Fibroblast of lung (primary cell): ENCODE measurements around the gene CCDC50. TPM values are rescaled to one million over a fixed set of nuclear protein-coding genes. Genes with fewer than 3 reads are reported as not detected.

ENCODE experiments used
- DNase-seq, 2 donors: peaks; one replicate each; pipeline versions ENCODE4 v3.0.0 to v3.0.0-alpha.2; 2010; ENCODE audit warnings: low read depth in 2 of 2
- H2AFZ ChIP-seq: 2 replicates; pipeline ENCODE4 v1.5.1; 2012; ENCODE audit warnings: low read length, control low read depth, inconsistent platforms
- H3K27ac ChIP-seq: 2 replicates; pipeline ENCODE4 v1.5.1; 2011; ENCODE audit warnings: low read length, control low read depth; ENCODE audit not compliant: insufficient read depth
- H3K27me3 ChIP-seq: 2 replicates; pipeline ENCODE4 v1.5.1; 2011; ENCODE audit warnings: mild to moderate bottlenecking, low read length; ENCODE audit not compliant: control insufficient read depth, insufficient read depth
- H3K36me3 ChIP-seq: 2 replicates; pipeline ENCODE4 v1.5.1; 2011; ENCODE audit warnings: low read length; ENCODE audit not compliant: control insufficient read depth, insufficient read depth
- H3K4me1 ChIP-seq: 2 replicates; pipeline ENCODE4 v1.5.1; 2011; ENCODE audit warnings: low read length; ENCODE audit not compliant: control insufficient read depth, insufficient read depth; ENCODE audit errors: extremely low read depth
- H3K4me2 ChIP-seq: 2 replicates; pipeline ENCODE4 v1.5.1; 2011; ENCODE audit warnings: low read length, control low read depth; ENCODE audit not compliant: insufficient read depth; ENCODE audit errors: extremely low read depth
- H3K4me3 ChIP-seq, 4 experiments: fragments of 200-600 bp in 1 of 4; sonication (generic) in 1 of 4; replicated peaks in 1 of 4; 2 replicates each; pipeline ENCODE4 v1.5.1; 2011 to 2016; ENCODE audit warnings: low read length in 4 of 4, low read depth in 3 of 4, mild to moderate bottlenecking in 3 of 4, control low read depth in 2 of 4, inconsistent platforms in 1 of 4, mixed read lengths in 1 of 4; ENCODE audit not compliant: insufficient read depth in 1 of 4; ENCODE audit errors: control extremely low read depth in 1 of 4
- H3K79me2 ChIP-seq: 2 replicates; pipeline ENCODE4 v1.5.1; 2012; ENCODE audit warnings: mild to moderate bottlenecking, low read length, inconsistent platforms; ENCODE audit not compliant: control insufficient read depth, insufficient read depth
- H3K9ac ChIP-seq: 2 replicates; pipeline ENCODE4 v1.5.1; 2011; ENCODE audit warnings: mild to moderate bottlenecking, low read length, control low read depth; ENCODE audit not compliant: insufficient read depth
- H3K9me3 ChIP-seq: 2 replicates; pipeline ENCODE4 v1.5.1; 2012; ENCODE audit warnings: low read depth, low read length; ENCODE audit not compliant: control insufficient read depth, insufficient read depth
- H4K20me1 ChIP-seq: 2 replicates; pipeline ENCODE4 v1.5.1; 2011; ENCODE audit warnings: low read length; ENCODE audit not compliant: control insufficient read depth, insufficient read depth; ENCODE audit errors: extremely low read depth
- EZH2 ChIP-seq: IDR thresholded peaks from 2 replicates; pipeline ENCODE4 v1.5.1; 2012; ENCODE audit warnings: low read length, control low read depth, mild to moderate bottlenecking; ENCODE audit errors: missing control alignments
- polyA minus RNA-seq: library from RNA; depleted of rRNA, polyadenylated mRNA; stranded (reverse); fragments of >200 nt; gene quantifications from 2 replicates; pipeline ENCODE4 v1.2.3, GENCODE V29; 2011; ENCODE audit warnings: low replicate concordance
- polyA plus RNA-seq, 2 donors: library from polyadenylated mRNA; depleted of rRNA in 1 of 2; stranded (reverse) in 1 of 2; unstranded in 1 of 2; fragments of >200 nt; gene quantifications; 2 replicates each; pipeline ENCODE4 v1.2.1, GENCODE V29; 2011 to 2012; ENCODE audit warnings: missing spikeins in 1 of 2
- total RNA-seq: library from RNA; depleted of rRNA; stranded (reverse); fragments of >200 nt; gene quantifications from 2 replicates; pipeline ENCODE4 v1.2.1, GENCODE V29; 2014
- TF ChIP-seq, protein P1 (sequence below), 2 donors: IDR thresholded peaks in 1 of 2; conservative IDR thresholded peaks in 1 of 2; 1 replicate in 1 of 2; 2 replicates in 1 of 2; pipeline ENCODE4 v1.5.1; 2011 to 2012; ENCODE audit warnings: low read length in 2 of 2, control low read depth in 1 of 2, inconsistent platforms in 1 of 2, low read depth in 1 of 2, mild to moderate bottlenecking in 1 of 2

CCDC50 gene, protein sequence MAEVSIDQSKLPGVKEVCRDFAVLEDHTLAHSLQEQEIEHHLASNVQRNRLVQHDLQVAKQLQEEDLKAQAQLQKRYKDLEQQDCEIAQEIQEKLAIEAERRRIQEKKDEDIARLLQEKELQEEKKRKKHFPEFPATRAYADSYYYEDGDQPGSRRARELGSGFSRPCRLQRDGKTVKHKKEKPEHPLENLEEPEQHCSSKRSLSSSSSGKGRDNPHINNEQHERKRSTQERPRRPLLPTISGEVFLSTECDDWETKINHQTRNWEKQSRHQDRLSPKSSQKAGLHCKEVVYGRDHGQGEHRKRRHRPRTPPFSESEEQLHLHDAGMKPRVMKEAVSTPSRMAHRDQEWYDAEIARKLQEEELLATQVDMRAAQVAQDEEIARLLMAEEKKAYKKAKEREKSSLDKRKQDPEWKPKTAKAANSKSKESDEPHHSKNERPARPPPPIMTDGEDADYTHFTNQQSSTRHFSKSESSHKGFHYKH
- total RNA-seq (77.0 and 114 TPM in 2 replicates), polyA plus RNA-seq (109 and 118 TPM in 2 replicates), polyA minus RNA-seq (14.6 and 18.7 TPM in 2 replicates)
- 83.0 and 96.1 TPM in 2 replicates for polyA plus RNA-seq (2012)

DNA sequence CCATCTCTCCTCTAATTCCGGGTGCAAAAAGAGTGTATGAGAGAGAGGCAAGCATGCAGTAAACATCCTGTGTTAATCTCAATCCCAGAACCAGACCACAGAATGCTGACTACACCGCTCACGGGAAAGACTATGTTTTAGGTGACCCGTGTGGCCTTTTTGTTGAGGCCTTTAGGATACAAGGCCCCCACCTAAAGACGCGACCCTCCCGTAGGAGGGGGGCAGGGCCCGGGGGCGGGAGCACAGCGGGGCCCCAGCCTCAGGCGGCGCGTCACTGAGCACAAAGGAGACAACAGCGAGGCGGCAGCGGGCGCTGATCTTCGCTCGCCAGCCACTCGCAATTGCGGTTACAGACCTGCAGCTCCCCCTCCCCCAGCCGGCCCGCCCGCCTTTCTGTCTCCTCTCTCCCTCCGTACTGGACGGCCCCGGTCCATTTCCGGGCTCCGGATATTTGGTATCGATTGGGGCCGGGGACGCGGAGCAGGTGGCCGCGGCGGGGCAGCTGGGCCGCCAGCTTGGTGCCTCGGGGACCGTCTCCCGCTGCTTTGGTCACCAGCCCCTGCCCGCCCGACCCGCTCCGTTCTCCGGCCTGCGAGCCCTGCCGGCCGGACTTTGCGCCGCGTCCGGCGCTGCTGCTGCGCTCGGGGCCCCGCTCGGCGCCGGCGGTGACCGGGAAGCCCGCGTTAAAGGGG, at the start of gene CCDC50:
Gene CCDC50, plus strand, starts transcription at position 433 of the 692 bp plus-strand sequence. CDS start 281 bp downstream, outside the sequence.
- TF ChIP-seq, protein P1, sequence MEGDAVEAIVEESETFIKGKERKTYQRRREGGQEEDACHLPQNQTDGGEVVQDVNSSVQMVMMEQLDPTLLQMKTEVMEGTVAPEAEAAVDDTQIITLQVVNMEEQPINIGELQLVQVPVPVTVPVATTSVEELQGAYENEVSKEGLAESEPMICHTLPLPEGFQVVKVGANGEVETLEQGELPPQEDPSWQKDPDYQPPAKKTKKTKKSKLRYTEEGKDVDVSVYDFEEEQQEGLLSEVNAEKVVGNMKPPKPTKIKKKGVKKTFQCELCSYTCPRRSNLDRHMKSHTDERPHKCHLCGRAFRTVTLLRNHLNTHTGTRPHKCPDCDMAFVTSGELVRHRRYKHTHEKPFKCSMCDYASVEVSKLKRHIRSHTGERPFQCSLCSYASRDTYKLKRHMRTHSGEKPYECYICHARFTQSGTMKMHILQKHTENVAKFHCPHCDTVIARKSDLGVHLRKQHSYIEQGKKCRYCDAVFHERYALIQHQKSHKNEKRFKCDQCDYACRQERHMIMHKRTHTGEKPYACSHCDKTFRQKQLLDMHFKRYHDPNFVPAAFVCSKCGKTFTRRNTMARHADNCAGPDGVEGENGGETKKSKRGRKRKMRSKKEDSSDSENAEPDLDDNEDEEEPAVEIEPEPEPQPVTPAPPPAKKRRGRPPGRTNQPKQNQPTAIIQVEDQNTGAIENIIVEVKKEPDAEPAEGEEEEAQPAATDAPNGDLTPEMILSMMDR (conservative IDR thresholded peaks at IDR 0.05 in 1 of 2, IDR thresholded peaks at IDR 0.05 in 1 of 2; ENCODE audit: low read depth in 1 of 2, low read length in 2 of 2): no peak
- no peak for TF ChIP-seq EZH2
- Histone ChIP-seq H3K9me3 (no peaks in the 10 kb centered on the region), H2AFZ (peak within 1 kb of the TSS; percentile 95), H3K4me2 (peak within 1 kb of the TSS; percentile 90), H3K27ac (peak within 1 kb of the TSS; percentile 94), H3K27me3 (no peaks in the 10 kb centered on the region), H3K79me2 (peaks cover 52% of the 10 kb centered on the region), H3K4me1 (peaks cover 7% of the 10 kb centered on the region), H3K36me3 (no peaks in the 10 kb centered on the region), H3K9ac (peak within 1 kb of the TSS; percentile 96), H3K4me3 (peak within 1 kb of the TSS; percentile 62 to 91 (median 78)), H4K20me1 (no peaks in the 10 kb centered on the region)
- peak; percentile 78 to 80 for DNase-seq

DNA sequence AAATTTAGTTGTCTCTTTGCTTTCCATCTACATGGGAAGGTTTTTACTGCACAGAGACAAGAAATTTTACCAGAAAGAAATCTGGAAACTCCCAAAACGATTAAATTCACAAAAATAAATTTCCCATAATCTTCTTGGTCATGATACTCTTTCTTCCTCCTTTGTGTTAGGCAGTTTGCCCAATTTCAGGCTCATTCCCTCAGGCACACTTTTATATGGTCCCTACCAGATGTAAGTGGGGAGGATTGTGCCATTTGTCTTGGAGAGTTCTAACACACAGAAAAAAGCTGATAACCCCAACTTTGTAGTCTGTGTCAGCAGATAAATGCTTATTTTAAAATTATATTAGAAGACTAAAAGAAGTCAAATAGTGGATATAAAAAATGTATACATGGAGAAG, 49.1 kb upstream of the CCDC50 start:
- no peak for DNase-seq
- H3K9ac ChIP-seq: no peak overlapping the region
- no peak overlapping the region for H3K4me3 ChIP-seq
- no peak overlapping the region for H3K4me2 ChIP-seq
- H3K36me3 ChIP-seq: no peaks in the 10 kb centered on the region
- H3K27me3 ChIP-seq: no peaks in the 10 kb centered on the region
- H4K20me1 ChIP-seq: no peaks in the 10 kb centered on the region
- no peaks in the 10 kb centered on the region for H3K79me2 ChIP-seq
- TF ChIP-seq, protein P1 (conservative IDR thresholded peaks at IDR 0.05 in 1 of 2, IDR thresholded peaks at IDR 0.05 in 1 of 2; ENCODE audit: low read depth in 1 of 2, low read length in 2 of 2): no peak
- TF ChIP-seq EZH2: no peak
- no peaks in the 10 kb centered on the region for H3K9me3 ChIP-seq
- H3K27ac ChIP-seq: no peak overlapping the region
- H2AFZ ChIP-seq: no peak overlapping the region
- no peaks in the 10 kb centered on the region for H3K4me1 ChIP-seq

DNA sequence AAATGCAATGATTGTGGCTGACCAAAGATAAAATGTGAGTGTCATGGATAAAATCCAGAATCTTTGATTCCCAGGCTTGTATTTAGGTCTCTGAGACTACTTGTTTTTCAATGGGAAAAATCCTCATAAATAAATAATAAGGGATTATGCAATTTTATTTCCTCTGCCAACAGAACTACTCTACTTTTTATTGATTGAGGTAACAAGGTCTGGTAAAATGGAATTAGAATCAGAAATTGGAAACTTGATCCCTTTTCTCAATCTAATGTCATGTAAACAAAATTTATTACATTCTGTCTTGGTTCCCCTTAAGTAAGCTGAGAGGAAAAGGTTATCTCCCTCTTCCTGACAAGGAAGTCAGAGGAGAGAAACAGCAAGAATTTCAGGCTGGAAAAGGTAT, 48.3 kb upstream of the CCDC50 start:
- Histone ChIP-seq H3K4me3 (no peak overlapping the region), H3K4me1 (no peaks in the 10 kb centered on the region), H3K9ac (no peak overlapping the region), H3K36me3 (no peaks in the 10 kb centered on the region), H3K27me3 (no peaks in the 10 kb centered on the region), H3K79me2 (no peaks in the 10 kb centered on the region), H3K4me2 (no peak overlapping the region), H2AFZ (no peak overlapping the region), H3K9me3 (no peaks in the 10 kb centered on the region), H3K27ac (no peak overlapping the region), H4K20me1 (no peaks in the 10 kb centered on the region)
- TF ChIP-seq, protein P1 (conservative IDR thresholded peaks at IDR 0.05 in 1 of 2, IDR thresholded peaks at IDR 0.05 in 1 of 2; ENCODE audit: low read depth in 1 of 2, low read length in 2 of 2): no peak
- TF ChIP-seq EZH2: no peak
- DNase-seq: no peak
